Measurements from ENCODE around the gene SYT12. TPM values are rescaled to one million over a fixed set of nuclear protein-coding genes. Genes with fewer than 3 reads are reported as not detected.
"Not testable (repeated sequence)": the region's sequence is repeated elsewhere in the genome, so short reads cannot be mapped to it uniquely, and the experiment has no call there.

Gene SYT12
- under 1 TPM; 0.14 to 0.45 (median 0.22) TPM for polyA plus RNA-seq

- H3K27ac ChIP-seq (ENCODE audit: low read depth, low read length) = peak within 1 kb of the TSS; percentile 8
- WGBS, 3 donors = 1 to 2% (median 1%) methylated on average over 83 to 118 of the region's 118 CpGs
Measured at GRCh38 chr11:67022961-67023956, at the start of gene SYT12. TSS of gene SYT12 (plus strand) at chr11:67023134. CDS start at chr11:67030145, 7,011 bp downstream.

GRCh38 chr11:66973956-66974580 lies 48.9 kb upstream of the SYT12 start:
- H3K27ac ChIP-seq (ENCODE audit: low read depth, low read length) = no peak overlapping the region
- 73 to 82% (median 73%) methylated on average over 8 of the region's 8 CpGs for WGBS, 3 donors

- WGBS, 3 donors = 86% methylated on average over 10 of the region's 10 CpGs
- no peak within 1 kb of the TSS for H3K27ac ChIP-seq (ENCODE audit: low read depth, low read length)
Measured at GRCh38 chr11:66974724-66975404, 48.1 kb upstream of the SYT12 start, which contains the start of gene C11orf86. TSS of gene C11orf86 (plus strand) at chr11:66975304. CDS start at chr11:66975363, 59 bp downstream.

- 74 to 82% (median 74%) methylated on average over 11 of the region's 11 CpGs for WGBS, 3 donors
Measured at GRCh38 chr11:66975405-66976027, 47.4 kb upstream of the SYT12 start.

GRCh38 chr11:66976028-66976467 lies 46.9 kb upstream of the SYT12 start:
- 53 to 57% (median 55%) methylated on average over 9 of the region's 9 CpGs for WGBS, 3 donors
- H3K27ac ChIP-seq (ENCODE audit: low read depth, low read length) = no peak overlapping the region

More at GRCh38 chr11:66975405-66976027, 47.4 kb upstream of the SYT12 start:
- no peak overlapping the region for H3K27ac ChIP-seq (ENCODE audit: low read depth, low read length)

- WGBS, 3 donors = 86 to 92% (median 89%) methylated on average over 6 of the region's 6 CpGs
- H3K27ac ChIP-seq (ENCODE audit: low read depth, low read length) = no peak overlapping the region
Measured at GRCh38 chr11:66976925-66977324, 46.0 kb upstream of the SYT12 start.

- WGBS, 3 donors = 92 to 97% (median 96%) methylated on average over 2 of the region's 2 CpGs
- no peak overlapping the region for H3K27ac ChIP-seq (ENCODE audit: low read depth, low read length)
Measured at GRCh38 chr11:66978229-66978628, 44.7 kb upstream of the SYT12 start.

GRCh38 chr11:66978717-66979116 lies 44.2 kb upstream of the SYT12 start:
- H3K27ac ChIP-seq (ENCODE audit: low read depth, low read length) = no peak overlapping the region
- 94 to 98% (median 96%) methylated on average over 6 of the region's 6 CpGs for WGBS, 3 donors

GRCh38 chr11:66979336-66979980 lies 43.5 kb upstream of the SYT12 start:
- H3K27ac ChIP-seq (ENCODE audit: low read depth, low read length) = no peak overlapping the region
- WGBS, 3 donors = 90 to 95% (median 94%) methylated on average over 2 of the region's 2 CpGs

GRCh38 chr11:66981976-66982578 lies 40.9 kb upstream of the SYT12 start:
- no peak overlapping the region for H3K27ac ChIP-seq (ENCODE audit: low read depth, low read length)
- WGBS, 3 donors = 11 to 45% (median 12%) methylated on average over 9 of the region's 9 CpGs

GRCh38 chr11:66983275-66983924 lies 39.5 kb upstream of the SYT12 start:
- WGBS, 3 donors = 86 to 89% (median 87%) methylated on average over 5 of the region's 5 CpGs
- H3K27ac ChIP-seq (ENCODE audit: low read depth, low read length) = no peak overlapping the region

- 53 to 85% (median 84%) methylated on average over 8 of the region's 8 CpGs for WGBS, 3 donors
- no peak overlapping the region for H3K27ac ChIP-seq (ENCODE audit: low read depth, low read length)
Measured at GRCh38 chr11:66985508-66986177, 37.3 kb upstream of the SYT12 start.

- WGBS, 3 donors = 55 to 90% (median 85%) methylated on average over 7 of the region's 7 CpGs
- H3K27ac ChIP-seq (ENCODE audit: low read depth, low read length) = no peak overlapping the region
Measured at GRCh38 chr11:66986178-66986545, 36.8 kb upstream of the SYT12 start.

GRCh38 chr11:66987158-66987620 lies 35.7 kb upstream of the SYT12 start:
- no peak overlapping the region for H3K27ac ChIP-seq (ENCODE audit: low read depth, low read length)
- WGBS, 3 donors = 84 to 87% (median 85%) methylated on average over 6 of the region's 6 CpGs

- no peak overlapping the region for H3K27ac ChIP-seq (ENCODE audit: low read depth, low read length)
- 76 to 87% (median 83%) methylated on average over 13 of the region's 13 CpGs for WGBS, 3 donors
Measured at GRCh38 chr11:66987924-66988637, 34.9 kb upstream of the SYT12 start.

- H3K27ac ChIP-seq (ENCODE audit: low read depth, low read length) = not testable (repeated sequence)
- 96 to 97% (median 96%) methylated on average over 22 to 28 of the region's 28 CpGs for WGBS, 3 donors
Measured at GRCh38 chr11:66988741-66989140, 34.2 kb upstream of the SYT12 start.

All from adipose tissue (tissue), 3 donors.